22Rv1 (cell line): Measurements from ENCODE around the gene FBF1.

Experiments used
- H3K27ac ChIP-seq: fragments of 450-650 bp; 2 replicates; pipeline ENCODE4 v1.5.1; 2017
- CTCF ChIP-seq: fragments of 450-650 bp; IDR thresholded peaks from 2 replicates; pipeline ENCODE4 v1.5.1; 2017; ENCODE audit warnings: mild to moderate bottlenecking
- ZFX ChIP-seq: fragments of 450-650 bp; IDR thresholded peaks from 2 replicates; pipeline ENCODE4 v1.6.1; 2017; ENCODE audit warnings: antibody characterized with exemption, borderline replicate concordance

FBF1 gene

DNA sequence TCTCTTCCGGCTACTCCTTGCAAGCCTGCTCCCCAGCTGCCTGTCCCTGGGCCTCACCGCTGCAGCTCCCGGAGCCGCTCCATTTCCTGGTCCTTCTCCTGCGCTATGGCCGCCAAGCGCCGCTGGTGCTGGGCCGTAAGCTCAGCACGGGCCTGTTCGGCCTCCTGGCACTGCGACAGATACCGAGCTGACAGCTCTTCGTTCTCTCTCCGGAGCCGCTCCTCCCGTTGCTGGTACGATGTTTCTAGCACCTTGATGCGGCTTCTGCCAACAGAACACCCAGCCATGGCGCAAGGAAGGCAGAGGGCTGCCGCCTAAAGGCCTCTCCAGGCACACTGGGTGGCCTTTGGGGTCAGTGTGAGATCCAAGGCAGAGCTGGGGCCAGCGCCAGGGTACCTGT is 21.2 kb downstream of the FBF1 start:
- H3K27ac ChIP-seq: no peak overlapping the region
- TF ChIP-seq ZFX (no peak), CTCF (no peak)

- TF ChIP-seq ZFX (no peak), CTCF (no peak)
- H3K27ac ChIP-seq: no peak overlapping the region
Measured at GRCh38 chr17:75917917-75918445, 22.9 kb downstream of the FBF1 start.

DNA sequence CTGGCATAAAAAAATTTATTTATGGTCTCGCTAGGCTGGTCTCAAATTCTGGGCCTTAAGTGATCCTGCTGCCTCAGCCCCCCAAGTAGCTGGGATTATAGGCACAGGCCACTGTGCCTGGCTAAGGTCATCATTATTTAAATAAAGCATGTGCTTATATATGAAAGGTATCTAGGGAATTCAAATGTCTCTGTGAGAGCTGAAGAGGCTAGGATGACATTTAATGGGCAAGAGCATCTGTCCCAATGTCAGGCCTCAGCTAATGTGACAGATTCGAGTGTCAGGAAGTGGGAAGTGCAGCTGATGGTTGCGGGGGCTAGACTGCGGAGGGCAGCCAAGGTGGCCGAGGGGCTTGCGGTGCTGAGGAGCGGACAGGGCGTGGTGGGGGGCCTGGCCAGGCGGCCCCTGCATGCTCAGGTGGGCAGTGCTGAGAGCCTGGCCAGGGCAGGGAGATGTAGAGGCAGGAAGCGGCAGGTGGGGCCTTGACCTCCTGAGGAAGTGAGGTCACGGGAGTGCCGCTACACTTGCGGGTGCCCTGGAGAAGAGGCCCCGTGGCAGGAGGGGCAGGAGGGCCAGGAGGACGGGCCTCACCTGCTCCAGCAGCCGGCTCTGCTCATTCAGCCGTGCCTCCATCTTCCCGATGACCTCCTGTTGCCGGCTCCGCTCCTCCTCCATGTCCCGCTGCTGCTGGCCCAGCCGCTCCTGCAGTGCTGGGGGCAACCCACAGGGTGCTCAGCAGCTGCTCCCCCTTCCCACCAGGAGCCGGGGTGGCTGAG is 23.5 kb downstream of the FBF1 start:
- TF ChIP-seq CTCF: no peak
- no peak overlapping the region for H3K27ac ChIP-seq

- TF ChIP-seq ZFX: no peak
- TF ChIP-seq CTCF: no peak
- no peak overlapping the region for H3K27ac ChIP-seq
Measured at GRCh38 chr17:75915268-75915667, 25.6 kb downstream of the FBF1 start.

- no peak overlapping the region for H3K27ac ChIP-seq
- TF ChIP-seq ZFX: no peak
- TF ChIP-seq CTCF: no peak
Measured at GRCh38 chr17:75914643-75915267, 26.1 kb downstream of the FBF1 start.

GRCh38 chr17:75913537-75914210 is 27.2 kb downstream of the FBF1 start:
- H3K27ac ChIP-seq: no peak overlapping the region
- TF ChIP-seq CTCF (no peak), ZFX (no peak)

GRCh38 chr17:75910699-75911098 is 30.1 kb downstream of the FBF1 start:
- TF ChIP-seq ZFX (no peak), CTCF (no peak)
- no peak overlapping the region for H3K27ac ChIP-seq
